H1 (cell line): ENCODE data around the gene LAMC3. TPM values are rescaled to one million over a fixed set of nuclear protein-coding genes. Genes with fewer than 3 reads are reported as not detected.

ENCODE experiments used
- BACH1 ChIP-seq: IDR thresholded peaks from 2 replicates; pipeline ENCODE4 v1.6.1; 2012; ENCODE audit warnings: low read length, improper control_type of control experiment
- CHD7 ChIP-seq: fragments of 300-600 bp; sonication (generic); IDR thresholded peaks from 2 replicates; pipeline ENCODE4 v1.7.1; 2012; ENCODE audit warnings: low read length, moderate library complexity, mild to moderate bottlenecking, inconsistent platforms; ENCODE audit not compliant: insufficient replicate concordance
- EGR1 ChIP-seq: IDR thresholded peaks from 2 replicates; pipeline ENCODE4 v1.6.1; 2011; ENCODE audit warnings: low read depth, low read length, borderline replicate concordance
- MAX ChIP-seq: IDR thresholded peaks from 2 replicates; pipeline ENCODE4 v1.6.1; 2012; ENCODE audit warnings: inconsistent platforms
- POLR2AphosphoS5 ChIP-seq: IDR thresholded peaks from 2 replicates; pipeline ENCODE4 v1.6.1; 2011; ENCODE audit warnings: low read depth, low read length
- RBBP5 ChIP-seq: IDR thresholded peaks from 2 replicates; pipeline ENCODE4 v1.7.1; 2012; ENCODE audit warnings: low read depth, mild to moderate bottlenecking, inconsistent platforms, low read length, moderate library complexity, borderline replicate concordance
- RFX5 ChIP-seq: IDR thresholded peaks from 2 replicates; pipeline ENCODE4 v1.6.1; 2011; ENCODE audit warnings: low read depth, low read length, improper control_type of control experiment, borderline replicate concordance
- SP2 ChIP-seq: IDR thresholded peaks from 2 replicates; pipeline ENCODE4 v1.6.1; 2012; ENCODE audit warnings: mild to moderate bottlenecking, low read length, inconsistent platforms
- SRF ChIP-seq: IDR thresholded peaks from 2 replicates; pipeline ENCODE4 v1.6.1; 2011; ENCODE audit warnings: mild to moderate bottlenecking, low read depth, low read length, moderate library complexity
- TBP ChIP-seq: IDR thresholded peaks from 2 replicates; pipeline ENCODE4 v1.6.1; 2011; ENCODE audit warnings: low read depth, low read length, improper control_type of control experiment
- polyA plus RNA-seq, 7 experiments: library from polyadenylated mRNA; depleted of rRNA in 3 of 7; stranded (reverse) in 5 of 7; unstranded in 2 of 7; fragments of >200 nt in 5 of 7; fragments of 200-250 nt in 2 of 7; gene quantifications; 1 replicate in 5 of 7; 2 replicates in 1 of 7; 4 replicates in 1 of 7; pipeline versions ENCODE4 v1.2.1 to v1.2.3, GENCODE V29; 2011 to 2013; ENCODE audit warnings: missing spikeins in 2 of 7, mixed read lengths in 2 of 7
- total RNA-seq: library from RNA; stranded (reverse); fragmentation: NEBNext Ultra II Directional; extraction: Animal tissue kit (Norgen Biotek cat#: 25700); gene quantifications from 2 replicates; pipeline ENCODE4 v1.2.1, GENCODE V29; 2021

LAMC3 gene
- total and polyA plus RNA-seq, 2 of the 8 experiments (the other 6 are each of a cell fraction or from before 2014, with no cell fraction given): 9.3 to 12.3 TPM

GRCh38 chr9:131056781-131057506, 48.0 kb downstream of the LAMC3 start (continued):
- TF ChIP-seq CHD7 (no peak), MAX (no peak), SP2 (no peak), POLR2AphosphoS5 (no peak), RBBP5 (no peak), EGR1 (no peak), BACH1 (no peak), SRF (no peak), TBP (no peak), RFX5 (no peak)
